HG03097 (cell line): ENCODE data around the gene BIVM.
"Not testable (repeated sequence)": the region's sequence is repeated elsewhere in the genome, so short reads cannot be mapped to it uniquely, and the experiment has no call there.

Source experiments
- ATAC-seq: cut with Tn5 transposase; IDR thresholded peaks from one replicate; pipeline ENCODE4 v1.9.1; 2021; ENCODE audit not compliant: unreplicated experiment, low FRiP score

Gene BIVM, protein sequence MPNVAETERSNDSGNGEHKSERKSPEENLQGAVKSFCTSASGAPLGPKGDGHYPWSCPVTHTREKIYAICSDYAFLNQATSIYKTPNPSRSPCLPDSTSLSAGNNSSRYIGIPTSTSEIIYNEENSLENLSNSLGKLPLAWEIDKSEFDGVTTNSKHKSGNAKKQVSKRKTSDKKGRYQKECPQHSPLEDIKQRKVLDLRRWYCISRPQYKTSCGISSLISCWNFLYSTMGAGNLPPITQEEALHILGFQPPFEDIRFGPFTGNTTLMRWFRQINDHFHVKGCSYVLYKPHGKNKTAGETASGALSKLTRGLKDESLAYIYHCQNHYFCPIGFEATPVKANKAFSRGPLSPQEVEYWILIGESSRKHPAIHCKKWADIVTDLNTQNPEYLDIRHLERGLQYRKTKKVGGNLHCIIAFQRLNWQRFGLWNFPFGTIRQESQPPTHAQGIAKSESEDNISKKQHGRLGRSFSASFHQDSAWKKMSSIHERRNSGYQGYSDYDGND

DNA sequence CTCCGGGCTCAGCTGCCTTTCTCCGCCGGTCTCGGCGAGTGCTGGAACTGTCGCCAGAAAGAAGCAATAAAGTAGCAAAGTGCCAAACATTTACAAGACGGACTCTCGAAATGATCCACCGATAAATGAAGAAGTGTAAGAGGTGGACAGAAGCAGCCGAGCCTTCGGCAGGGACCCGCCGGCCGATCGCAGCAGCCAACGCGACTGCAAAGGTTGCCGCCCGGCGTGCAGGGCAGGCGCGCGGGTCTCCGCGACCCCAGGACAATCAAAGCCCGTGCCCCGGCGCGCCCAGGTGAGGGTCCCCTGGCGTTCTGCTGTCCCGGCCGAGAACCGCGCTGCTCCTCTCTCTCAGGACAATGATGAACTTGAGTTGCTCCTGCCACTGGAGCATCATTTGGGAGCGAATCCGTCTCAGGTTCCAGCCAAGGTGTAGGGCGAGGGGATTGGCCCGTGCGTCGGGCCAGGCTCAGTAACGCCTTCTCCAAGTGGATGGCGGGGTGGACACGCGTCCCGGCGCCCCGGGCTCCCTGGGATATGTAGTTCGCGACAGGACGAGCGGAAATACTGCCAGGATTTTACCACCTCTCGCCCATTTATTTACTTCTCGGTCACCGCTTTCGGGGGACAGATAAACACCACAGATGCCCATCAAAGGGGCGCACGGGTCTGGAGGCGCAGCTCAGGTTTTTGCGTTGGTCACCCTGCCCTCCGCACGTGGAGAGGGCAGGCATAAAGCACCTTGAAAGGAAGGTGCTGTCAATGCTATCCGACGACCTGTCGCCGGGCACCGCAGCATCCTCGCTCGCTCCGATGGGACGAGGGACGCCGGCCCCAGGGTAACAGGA, at the start of gene BIVM, which contains the start of gene POGLUT2:
Gene BIVM, plus strand, starts transcription at position 539 of the 845 bp plus-strand sequence. CDS start 8,149 bp downstream, outside the sequence.
Gene POGLUT2, minus strand, starts transcription at position 396 of the 845 bp plus-strand sequence. Its CDS starts 306 bp downstream, at position 90.
- peak; percentile 88 for ATAC-seq

DNA sequence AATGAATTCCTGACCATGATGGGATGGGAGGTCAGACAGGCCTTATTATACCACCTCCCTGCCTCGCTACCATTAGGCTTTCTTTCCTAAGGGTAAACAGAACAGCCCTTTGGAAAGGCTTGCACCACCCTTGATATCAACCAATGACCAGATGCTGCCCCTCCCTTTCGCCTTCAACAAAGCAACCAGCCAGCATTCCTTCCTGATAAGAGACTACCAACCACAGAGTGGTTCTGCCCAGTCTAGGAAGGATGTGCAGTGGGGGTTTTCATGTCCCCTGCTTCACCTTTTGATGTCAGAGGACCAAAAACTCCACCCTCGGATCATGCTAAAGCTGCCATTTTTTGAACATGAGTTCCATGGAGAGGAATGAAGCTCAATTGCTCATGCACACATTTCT, 47.0 kb upstream of the BIVM start:
- ATAC-seq: no peak

GRCh38 chr13:102757006-102757405, 41.9 kb upstream of the BIVM start:
- no peak for ATAC-seq

GRCh38 chr13:102758842-102759241, 40.1 kb upstream of the BIVM start:
- ATAC-seq: no peak

DNA sequence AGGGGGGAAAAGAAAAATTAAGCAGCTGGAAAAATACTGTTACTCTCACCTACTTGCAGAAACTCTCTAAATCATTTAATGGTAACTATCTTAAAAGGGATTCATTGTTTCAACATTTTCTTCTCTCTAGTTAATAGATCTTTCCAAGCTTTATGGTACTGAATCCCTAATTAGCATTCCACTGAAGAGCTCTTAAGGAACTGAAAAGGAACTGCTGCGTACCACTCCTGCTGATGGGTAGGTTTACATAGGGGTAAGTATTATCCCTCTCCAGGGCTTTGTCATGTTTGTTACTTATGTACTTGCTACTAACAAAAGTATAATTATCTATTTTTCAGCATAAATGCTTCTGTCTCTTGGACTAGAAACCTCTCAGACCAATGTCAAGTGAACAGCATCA, 37.8 kb upstream of the BIVM start:
- no peak for ATAC-seq

DNA sequence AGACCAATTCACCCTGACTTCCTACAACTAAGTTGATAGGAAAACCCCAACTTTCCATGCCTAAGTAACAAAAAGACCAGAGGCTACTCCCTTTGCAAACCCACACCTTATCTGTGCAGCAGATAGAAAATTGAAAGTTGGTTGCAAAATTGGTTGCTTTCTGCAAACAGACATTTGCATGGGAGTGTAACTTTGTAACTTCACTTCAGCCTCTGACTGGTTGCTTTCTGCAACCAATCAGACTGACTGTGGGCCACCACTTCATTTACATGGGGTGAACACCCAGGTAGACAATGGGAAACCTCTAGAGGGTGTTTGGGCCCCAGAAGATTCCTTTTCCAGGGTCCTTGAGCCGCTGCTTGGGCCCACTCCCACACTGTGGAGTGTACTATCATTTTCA, 35.2 kb upstream of the BIVM start:
- no peak for ATAC-seq

DNA sequence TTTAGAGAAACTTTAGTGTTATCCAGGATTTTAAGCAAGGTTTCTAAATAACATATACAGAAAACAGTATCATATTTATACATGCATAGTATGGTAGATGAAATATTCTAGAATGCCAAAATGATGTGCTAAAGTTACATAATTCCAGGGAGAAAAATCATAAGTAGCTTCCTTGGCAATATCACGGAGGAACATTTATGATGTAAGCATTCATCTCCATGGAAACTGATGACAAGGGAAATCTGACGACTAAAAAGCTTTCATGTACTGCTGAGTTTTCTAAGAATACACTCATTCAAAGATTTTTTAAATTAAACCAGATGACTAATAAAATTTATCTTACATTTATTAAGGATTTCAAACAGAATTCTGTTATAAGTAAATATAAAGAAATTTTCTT, 30.0 kb upstream of the BIVM start:
- ATAC-seq: no peak

- no peak for ATAC-seq
Measured at GRCh38 chr13:102769679-102770078, 29.2 kb upstream of the BIVM start.

GRCh38 chr13:102770435-102770834, 28.5 kb upstream of the BIVM start:
- ATAC-seq: no peak

- ATAC-seq: no peak
Measured at GRCh38 chr13:102771298-102772041, 27.4 kb upstream of the BIVM start.

DNA sequence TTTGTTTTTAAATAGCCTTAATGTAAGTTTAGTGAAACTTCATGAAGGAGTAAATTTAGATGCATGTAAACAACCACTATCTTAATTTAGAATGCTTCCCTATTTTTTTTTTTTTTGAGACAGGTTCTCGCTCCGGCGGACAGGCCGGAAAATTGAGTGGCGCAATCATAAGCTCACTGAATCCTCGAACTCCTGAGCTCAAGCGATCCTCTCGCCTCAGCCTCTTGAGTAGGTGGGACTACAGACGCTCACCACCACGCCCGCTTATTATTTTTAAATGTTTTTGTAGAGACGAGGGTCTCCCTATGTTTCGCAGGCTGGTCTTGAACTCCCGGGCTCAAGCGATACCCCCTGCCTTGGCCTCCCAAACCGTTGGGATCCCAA, 26.9 kb upstream of the BIVM start:
- no peak for ATAC-seq

DNA sequence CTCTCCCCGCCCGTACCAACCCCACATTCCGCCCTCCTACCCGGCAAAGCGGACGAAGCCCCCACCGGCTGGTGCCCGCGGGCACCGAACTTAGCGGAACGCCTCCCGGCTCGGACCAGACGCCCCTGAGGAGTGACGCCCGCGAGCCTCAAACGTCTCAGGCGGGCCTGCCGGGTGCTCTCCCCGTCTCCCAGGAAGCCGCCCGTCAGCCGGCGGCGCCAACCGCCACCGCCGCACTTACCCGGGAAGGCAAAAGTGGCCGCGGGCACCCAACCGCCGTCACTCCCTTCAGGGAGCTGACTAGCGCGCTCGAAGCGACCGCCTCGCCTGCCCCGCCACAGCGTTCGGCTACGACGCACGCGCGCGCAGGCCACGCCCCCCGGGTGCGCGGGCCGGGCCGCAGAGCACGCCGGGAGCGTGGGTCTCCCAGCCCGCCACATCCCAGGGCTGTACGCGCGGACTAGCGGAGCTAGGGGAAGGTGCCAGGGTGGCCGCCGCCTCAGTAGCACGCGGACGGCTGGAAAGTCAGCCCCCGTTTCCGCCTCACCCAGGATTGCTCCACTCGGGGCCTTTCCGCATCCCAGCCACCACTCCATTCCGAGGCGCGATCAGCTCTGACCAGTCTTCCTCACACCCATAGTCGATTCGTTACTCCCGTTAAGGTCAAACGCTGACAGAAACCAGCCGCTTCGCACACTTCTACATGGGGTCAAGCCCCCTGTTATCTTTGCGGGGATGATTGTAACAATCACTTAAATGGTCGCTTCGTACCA, 25.3 kb upstream of the BIVM start, which contains the start of gene TEX30:
Gene TEX30, minus strand, starts transcription at position 346 of the 773 bp plus-strand sequence. CDS start 3,760 bp downstream, outside the sequence.
- ATAC-seq: peak; percentile 89

DNA sequence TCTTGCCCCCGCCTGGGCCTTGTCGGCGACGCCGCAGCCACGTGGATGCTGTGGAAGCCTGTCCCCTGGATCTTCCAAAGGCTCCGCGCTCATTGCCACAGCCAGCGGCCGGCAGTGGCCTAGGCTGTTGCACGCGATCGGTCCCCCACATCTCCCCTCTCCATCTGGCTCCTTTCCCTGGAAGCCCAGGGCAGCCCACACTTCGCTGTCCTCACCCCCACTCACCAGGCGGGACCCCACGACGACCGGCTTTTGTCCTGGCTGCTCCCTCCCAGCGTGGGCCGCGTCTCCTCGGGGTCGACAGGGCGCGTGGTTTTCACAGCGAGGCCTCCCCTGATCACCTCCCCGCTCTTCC, 24.7 kb upstream of the BIVM start:
- ATAC-seq: no peak

GRCh38 chr13:102774591-102775520, 24.1 kb upstream of the BIVM start:
- no peak for ATAC-seq

- ATAC-seq: no peak
Measured at GRCh38 chr13:102776271-102776670, 22.6 kb upstream of the BIVM start.

DNA sequence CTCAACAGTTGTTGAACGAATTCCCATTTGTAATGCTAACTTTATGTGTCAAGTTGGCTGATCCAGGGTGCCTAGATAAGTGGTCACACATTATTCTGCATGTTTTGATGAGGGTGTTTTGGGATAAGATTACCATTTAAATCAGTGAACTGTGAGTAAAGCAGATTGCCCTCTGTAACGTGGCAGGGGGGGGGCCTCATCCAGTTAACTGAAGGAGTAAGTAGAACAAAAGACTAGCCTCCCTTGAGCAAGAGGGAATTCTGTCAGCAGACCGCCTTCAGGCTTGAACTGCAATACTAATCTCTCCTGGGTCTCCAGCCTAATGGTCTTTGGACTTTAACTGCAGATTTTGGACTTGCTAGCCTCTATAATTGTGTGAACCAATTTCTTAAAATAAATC, 21.2 kb upstream of the BIVM start:
- no peak for ATAC-seq

- no peak for ATAC-seq
Measured at GRCh38 chr13:102779436-102780159, 19.3 kb upstream of the BIVM start.

- ATAC-seq: not testable (repeated sequence)
Measured at GRCh38 chr13:102780656-102781055, 18.3 kb upstream of the BIVM start.
